Measurements from ENCODE around the gene RSPH6A.

DNA sequence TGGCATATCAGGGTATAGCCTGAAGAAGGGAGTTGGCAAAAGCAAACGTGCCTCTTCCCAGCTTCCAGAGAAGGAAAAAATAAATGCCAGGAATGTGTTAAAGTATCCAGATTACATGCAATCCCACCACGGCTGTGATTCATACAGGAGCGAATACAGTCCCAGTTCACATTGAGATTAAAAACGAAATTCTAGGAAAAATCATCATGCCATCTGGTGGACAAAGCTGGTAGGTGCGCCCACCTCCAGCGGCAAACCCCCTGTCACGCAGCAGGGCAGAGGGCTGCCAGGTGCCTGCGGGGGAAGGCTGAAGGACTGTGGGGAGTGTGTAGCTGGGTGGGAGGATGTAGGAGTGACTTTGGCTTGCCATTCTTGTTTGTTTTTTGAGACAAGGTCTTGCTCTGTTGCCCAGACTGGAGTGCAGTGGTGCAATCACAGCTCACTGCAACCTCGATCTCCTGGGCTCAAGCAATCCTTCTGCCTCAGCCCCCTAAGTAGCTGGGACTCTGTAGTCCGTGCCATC, 16.1 kb downstream of the RSPH6A start:
- TF ChIP-seq MAZ (IDR thresholded peaks at IDR 0.05; ENCODE audit: borderline replicate concordance, low read depth, low read length) (peak; percentile 58; the same call in 1 of the 2 replicates), POLR2A (IDR thresholded peaks at IDR 0.05; ENCODE audit: low read depth, low read length) (no peak), CEBPB (IDR thresholded peaks at IDR 0.05; ENCODE audit: low read depth, low read length) (0 out of 2 replicates have a peak, but pooled peaks have one; percentile 19), RFX5 (IDR thresholded peaks at IDR 0.05; ENCODE audit: low read depth, low read length) (no peak), SMC3 (IDR thresholded peaks at IDR 0.05; ENCODE audit: low read depth, low read length) (peak; percentile 59), BHLHE40 (IDR thresholded peaks at IDR 0.05; ENCODE audit: low read depth, low read length) (peak; percentile 52; the same call in 1 of the 2 replicates), FOS (IDR thresholded peaks at IDR 0.05; ENCODE audit: low read depth, low read length) (peak; percentile 50; the same call in 1 of the 2 replicates), RAD21 (IDR thresholded peaks at IDR 0.05; ENCODE audit: low read length) (peak; percentile 62), NFE2L2 (IDR thresholded peaks at IDR 0.05; ENCODE audit: low read depth, low read length) (no peak), MAFK (IDR thresholded peaks at IDR 0.05; ENCODE audit: low read depth, low read length) (no peak)
- TF ChIP-seq, protein P1, sequence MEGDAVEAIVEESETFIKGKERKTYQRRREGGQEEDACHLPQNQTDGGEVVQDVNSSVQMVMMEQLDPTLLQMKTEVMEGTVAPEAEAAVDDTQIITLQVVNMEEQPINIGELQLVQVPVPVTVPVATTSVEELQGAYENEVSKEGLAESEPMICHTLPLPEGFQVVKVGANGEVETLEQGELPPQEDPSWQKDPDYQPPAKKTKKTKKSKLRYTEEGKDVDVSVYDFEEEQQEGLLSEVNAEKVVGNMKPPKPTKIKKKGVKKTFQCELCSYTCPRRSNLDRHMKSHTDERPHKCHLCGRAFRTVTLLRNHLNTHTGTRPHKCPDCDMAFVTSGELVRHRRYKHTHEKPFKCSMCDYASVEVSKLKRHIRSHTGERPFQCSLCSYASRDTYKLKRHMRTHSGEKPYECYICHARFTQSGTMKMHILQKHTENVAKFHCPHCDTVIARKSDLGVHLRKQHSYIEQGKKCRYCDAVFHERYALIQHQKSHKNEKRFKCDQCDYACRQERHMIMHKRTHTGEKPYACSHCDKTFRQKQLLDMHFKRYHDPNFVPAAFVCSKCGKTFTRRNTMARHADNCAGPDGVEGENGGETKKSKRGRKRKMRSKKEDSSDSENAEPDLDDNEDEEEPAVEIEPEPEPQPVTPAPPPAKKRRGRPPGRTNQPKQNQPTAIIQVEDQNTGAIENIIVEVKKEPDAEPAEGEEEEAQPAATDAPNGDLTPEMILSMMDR (conservative IDR thresholded peaks at IDR 0.05; ENCODE audit: low read depth, low read length), result peak; percentile 73
- TF ChIP-seq, protein P2, sequence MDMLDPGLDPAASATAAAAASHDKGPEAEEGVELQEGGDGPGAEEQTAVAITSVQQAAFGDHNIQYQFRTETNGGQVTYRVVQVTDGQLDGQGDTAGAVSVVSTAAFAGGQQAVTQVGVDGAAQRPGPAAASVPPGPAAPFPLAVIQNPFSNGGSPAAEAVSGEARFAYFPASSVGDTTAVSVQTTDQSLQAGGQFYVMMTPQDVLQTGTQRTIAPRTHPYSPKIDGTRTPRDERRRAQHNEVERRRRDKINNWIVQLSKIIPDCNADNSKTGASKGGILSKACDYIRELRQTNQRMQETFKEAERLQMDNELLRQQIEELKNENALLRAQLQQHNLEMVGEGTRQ (IDR thresholded peaks at IDR 0.05; ENCODE audit: low read depth, low read length), result no peak
- TF ChIP-seq, protein P3, sequence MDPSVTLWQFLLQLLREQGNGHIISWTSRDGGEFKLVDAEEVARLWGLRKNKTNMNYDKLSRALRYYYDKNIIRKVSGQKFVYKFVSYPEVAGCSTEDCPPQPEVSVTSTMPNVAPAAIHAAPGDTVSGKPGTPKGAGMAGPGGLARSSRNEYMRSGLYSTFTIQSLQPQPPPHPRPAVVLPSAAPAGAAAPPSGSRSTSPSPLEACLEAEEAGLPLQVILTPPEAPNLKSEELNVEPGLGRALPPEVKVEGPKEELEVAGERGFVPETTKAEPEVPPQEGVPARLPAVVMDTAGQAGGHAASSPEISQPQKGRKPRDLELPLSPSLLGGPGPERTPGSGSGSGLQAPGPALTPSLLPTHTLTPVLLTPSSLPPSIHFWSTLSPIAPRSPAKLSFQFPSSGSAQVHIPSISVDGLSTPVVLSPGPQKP (IDR thresholded peaks at IDR 0.05; ENCODE audit: borderline replicate concordance, low read depth, low read length), result no peak

Measured in IMR-90 (cell line).